Measurements from ENCODE around the gene TSPAN18. TPM values are rescaled to one million over a fixed set of nuclear protein-coding genes. Genes with fewer than 3 reads are reported as not detected.
A peak's percentile ranks its signal among the peaks of the same experiment; 100 is the strongest.

TSPAN18 gene
- polyA plus RNA-seq, 3 donors, result 59.9 to 62.0 (median 61.2) TPM

- DNase-seq, result no peak
Measured at GRCh38 chr11:44977493-44977984, 250.8 kb downstream of the TSPAN18 start.

- no peak for DNase-seq
Measured at GRCh38 chr11:44978274-44978960, 251.7 kb downstream of the TSPAN18 start.

- DNase-seq, result no peak
Measured at GRCh38 chr11:44978961-44979331, 252.2 kb downstream of the TSPAN18 start.

GRCh38 chr11:44979543-44980399 lies 253.0 kb downstream of the TSPAN18 start:
- peak; percentile 43 for DNase-seq

- DNase-seq, result no peak
Measured at GRCh38 chr11:44980533-44981427, 254.0 kb downstream of the TSPAN18 start.

Other genes starting within 250 kb of the TSPAN18 start
- gene CD82, start 161.3 kb upstream of the TSPAN18 start, polyA plus RNA-seq (ENCODE audit: insufficient read length in 3 of 3), result 10 to 100 TPM; 13.4 to 17.2 (median 16.1) TPM
- gene TP53I11, start 223.9 kb downstream of the TSPAN18 start, polyA plus RNA-seq (ENCODE audit: insufficient read length in 3 of 3), result 10 to 100 TPM; 75.3 to 83.2 (median 78.7) TPM